Suprapubic skin (tissue), 4 donors: ENCODE data around the gene CGNL1. TPM values are rescaled to one million over a fixed set of nuclear protein-coding genes. Genes with fewer than 3 reads are reported as not detected.

Experiments
- DNase-seq, 2 donors: peaks; one replicate each; pipeline ENCODE4 v3.0.0-alpha.2; 2019; ENCODE audit warnings: low spot score in 2 of 2
- H3K27ac ChIP-seq: fragments of 200-600 bp; sonication (generic); one replicate; pipeline ENCODE4 v1.5.1; 2019
- H3K27me3 ChIP-seq: fragments of 200-600 bp; sonication (generic); one replicate; pipeline ENCODE4 v1.5.1; 2019
- H3K36me3 ChIP-seq: fragments of 200-600 bp; sonication (generic); one replicate; pipeline ENCODE4 v1.5.1; 2019
- H3K4me1 ChIP-seq: fragments of 200-600 bp; sonication (generic); one replicate; pipeline ENCODE4 v1.5.1; 2019
- H3K4me3 ChIP-seq: fragments of 200-600 bp; sonication (generic); one replicate; pipeline ENCODE4 v1.5.1; 2019; ENCODE audit warnings: mild to moderate bottlenecking
- H3K9me3 ChIP-seq: fragments of 200-600 bp; sonication (generic); one replicate; pipeline ENCODE4 v1.5.1; 2019
- EP300 ChIP-seq: sonication (generic); formaldehyde crosslinking; IDR thresholded peaks from one replicate; pipeline ENCODE4 v1.6.1; 2017; ENCODE audit warnings: antibody characterized with exemption
- POLR2A ChIP-seq, 2 donors: fragments of 450-650 bp; IDR thresholded peaks; one replicate each; pipeline ENCODE4 v1.6.1; 2017; ENCODE audit warnings: antibody characterized with exemption in 2 of 2, mild to moderate bottlenecking in 2 of 2, moderate library complexity in 2 of 2
- POLR2AphosphoS5 ChIP-seq, 3 donors: sonication (generic); formaldehyde crosslinking; IDR thresholded peaks; one replicate each; pipeline ENCODE4 v1.6.1; 2017; ENCODE audit warnings: antibody characterized with exemption in 3 of 3
- WGBS: methylation state at CpG from one replicate; pipeline ENCODE4 v1.1.5; 2018; 5-methylcytosine and 5-hydroxymethylcytosine counted together
- total RNA-seq, 4 donors: library from RNA; depleted of rRNA; stranded (reverse); fragments of >200 nt; gene quantifications; one replicate each; pipeline ENCODE4 v1.1.0, GENCODE V29; 2016
- TF ChIP-seq, protein P1 (sequence below), 2 donors: fragments of 200-600 bp in 1 of 2; fragments of 450-650 bp in 1 of 2; sonication (generic) in 1 of 2; IDR thresholded peaks; one replicate each; pipeline ENCODE4 v1.5.1; 2016 to 2019; ENCODE audit warnings: antibody characterized with exemption in 2 of 2, mild to moderate bottlenecking in 1 of 2, moderate library complexity in 1 of 2

CGNL1 gene
- total RNA-seq, 4 donors from 2014 or later = 7.1 to 27.0 (median 14.2) TPM

- Histone ChIP-seq H3K9me3 (no peaks in the 10 kb centered on the region), H3K4me3 (no peak overlapping the region), H3K4me1 (peaks cover 1% of the 10 kb centered on the region), H3K36me3 (no peaks in the 10 kb centered on the region), H3K27ac (no peak overlapping the region), H3K27me3 (no peaks in the 10 kb centered on the region)
- WGBS = 95% methylated on average over 4 of the region's 4 CpGs
- TF ChIP-seq, protein P1, sequence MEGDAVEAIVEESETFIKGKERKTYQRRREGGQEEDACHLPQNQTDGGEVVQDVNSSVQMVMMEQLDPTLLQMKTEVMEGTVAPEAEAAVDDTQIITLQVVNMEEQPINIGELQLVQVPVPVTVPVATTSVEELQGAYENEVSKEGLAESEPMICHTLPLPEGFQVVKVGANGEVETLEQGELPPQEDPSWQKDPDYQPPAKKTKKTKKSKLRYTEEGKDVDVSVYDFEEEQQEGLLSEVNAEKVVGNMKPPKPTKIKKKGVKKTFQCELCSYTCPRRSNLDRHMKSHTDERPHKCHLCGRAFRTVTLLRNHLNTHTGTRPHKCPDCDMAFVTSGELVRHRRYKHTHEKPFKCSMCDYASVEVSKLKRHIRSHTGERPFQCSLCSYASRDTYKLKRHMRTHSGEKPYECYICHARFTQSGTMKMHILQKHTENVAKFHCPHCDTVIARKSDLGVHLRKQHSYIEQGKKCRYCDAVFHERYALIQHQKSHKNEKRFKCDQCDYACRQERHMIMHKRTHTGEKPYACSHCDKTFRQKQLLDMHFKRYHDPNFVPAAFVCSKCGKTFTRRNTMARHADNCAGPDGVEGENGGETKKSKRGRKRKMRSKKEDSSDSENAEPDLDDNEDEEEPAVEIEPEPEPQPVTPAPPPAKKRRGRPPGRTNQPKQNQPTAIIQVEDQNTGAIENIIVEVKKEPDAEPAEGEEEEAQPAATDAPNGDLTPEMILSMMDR (IDR thresholded peaks at IDR 0.05) = no peak
- no peak for TF ChIP-seq POLR2AphosphoS5 (IDR thresholded peaks at IDR 0.05)
- TF ChIP-seq EP300 = no peak
- TF ChIP-seq POLR2A (IDR thresholded peaks at IDR 0.05) = no peak
- DNase-seq = no peak
Measured at GRCh38 chr15:57468486-57468885, 92.2 kb downstream of the CGNL1 start.

DNA sequence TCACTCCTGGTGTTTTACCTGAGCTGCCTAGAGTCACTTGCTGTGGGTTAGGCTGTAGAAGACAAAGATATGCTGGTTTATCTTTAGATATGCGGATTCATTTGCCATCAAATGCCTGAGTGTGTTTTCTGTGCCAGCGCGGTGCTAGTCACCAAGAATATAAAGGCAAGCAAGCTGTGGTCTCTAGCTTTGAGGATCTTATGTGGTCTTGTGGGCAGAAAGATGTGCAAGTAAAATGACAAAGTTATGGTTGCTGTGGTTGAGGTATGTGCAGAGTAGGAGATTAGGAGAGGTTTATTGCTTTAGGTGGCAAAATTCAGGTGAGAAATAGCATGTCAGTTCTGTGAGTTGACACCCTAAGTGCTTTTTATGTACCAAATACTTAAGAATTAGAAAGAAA, 94.2 kb downstream of the CGNL1 start:
- WGBS = 92% methylated on average over 3 of the region's 3 CpGs
- TF ChIP-seq, protein P1 (IDR thresholded peaks at IDR 0.05) = no peak
- TF ChIP-seq POLR2AphosphoS5 (IDR thresholded peaks at IDR 0.05) (no peak), EP300 (no peak), POLR2A (IDR thresholded peaks at IDR 0.05) (no peak)
- Histone ChIP-seq H3K4me3 (no peak overlapping the region), H3K36me3 (no peaks in the 10 kb centered on the region), H3K27ac (no peak overlapping the region), H3K9me3 (no peaks in the 10 kb centered on the region), H3K27me3 (no peaks in the 10 kb centered on the region), H3K4me1 (no peaks in the 10 kb centered on the region)
- DNase-seq = no peak

- Histone ChIP-seq H3K9me3 (no peaks in the 10 kb centered on the region), H3K27ac (no peak overlapping the region), H3K36me3 (no peaks in the 10 kb centered on the region), H3K4me1 (peaks cover 17% of the 10 kb centered on the region), H3K4me3 (no peak overlapping the region), H3K27me3 (no peaks in the 10 kb centered on the region)
- DNase-seq = no peak
- TF ChIP-seq, protein P1 (IDR thresholded peaks at IDR 0.05) = no peak
- TF ChIP-seq POLR2A (IDR thresholded peaks at IDR 0.05) (no peak), EP300 (no peak), POLR2AphosphoS5 (IDR thresholded peaks at IDR 0.05) (no peak)
- 73% methylated on average over 2 of the region's 2 CpGs for WGBS
Measured at GRCh38 chr15:57472861-57473260, 96.6 kb downstream of the CGNL1 start.

- no peak for DNase-seq
- Histone ChIP-seq H3K4me1 (peaks cover 17% of the 10 kb centered on the region), H3K9me3 (no peaks in the 10 kb centered on the region), H3K36me3 (no peaks in the 10 kb centered on the region), H3K27ac (peak overlapping the region; percentile 48), H3K27me3 (no peaks in the 10 kb centered on the region), H3K4me3 (no peak overlapping the region)
- 60% methylated on average over 5 of the region's 5 CpGs for WGBS
- TF ChIP-seq POLR2A (IDR thresholded peaks at IDR 0.05) (no peak), EP300 (no peak), POLR2AphosphoS5 (IDR thresholded peaks at IDR 0.05) (no peak)
- TF ChIP-seq, protein P1 (IDR thresholded peaks at IDR 0.05) = no peak
Measured at GRCh38 chr15:57476533-57476975, 100.2 kb downstream of the CGNL1 start.

DNA sequence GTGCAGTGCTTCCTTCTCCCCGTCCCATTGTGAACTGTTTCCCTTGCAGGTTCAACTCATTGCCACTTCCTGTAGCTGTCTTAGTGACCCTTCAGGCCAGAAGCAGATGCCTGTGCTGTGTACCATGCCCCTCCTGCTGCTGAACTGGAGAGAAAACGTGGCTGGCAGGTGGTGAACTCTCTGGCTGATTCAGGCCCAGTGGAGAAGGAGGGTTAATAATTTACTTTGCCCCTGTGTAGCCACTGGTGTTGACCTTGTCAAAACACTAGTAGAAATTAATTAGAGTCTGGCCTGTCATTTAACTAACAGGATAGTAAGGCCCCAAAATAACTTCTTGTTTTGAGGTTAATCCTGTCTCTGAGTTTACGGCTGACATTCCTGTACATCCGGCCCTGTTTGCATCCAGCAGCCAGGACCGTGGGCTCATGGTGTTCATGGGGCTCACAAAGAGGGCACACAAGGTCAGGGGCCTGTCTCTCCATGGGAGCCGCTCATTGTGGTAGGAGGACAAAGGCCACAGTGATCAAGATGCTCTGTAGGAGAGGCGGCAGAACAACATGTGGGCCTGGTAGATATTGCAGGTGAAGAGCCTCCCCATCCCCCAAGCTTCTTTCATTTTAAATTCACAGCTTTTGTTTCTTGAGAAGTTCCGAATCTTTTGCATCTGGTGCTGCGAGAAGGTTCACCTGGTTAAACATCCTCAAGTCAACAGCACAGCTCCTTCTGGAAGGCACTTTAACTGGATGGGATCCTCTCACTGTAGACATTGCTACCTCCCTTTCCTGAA, 101.6 kb downstream of the CGNL1 start:
- no peak for DNase-seq
- H3K27ac ChIP-seq = peak overlapping the region; percentile 27
- no peaks in the 10 kb centered on the region for H3K36me3 ChIP-seq
- H3K4me1 ChIP-seq = peaks cover 17% of the 10 kb centered on the region
- no peaks in the 10 kb centered on the region for H3K9me3 ChIP-seq
- WGBS = 84% methylated on average over 9 of the region's 9 CpGs
- TF ChIP-seq EP300 (no peak), POLR2AphosphoS5 (IDR thresholded peaks at IDR 0.05) (no peak), POLR2A (IDR thresholded peaks at IDR 0.05) (no peak)
- TF ChIP-seq, protein P1 (IDR thresholded peaks at IDR 0.05) = no peak
- H3K27me3 ChIP-seq = no peaks in the 10 kb centered on the region
- H3K4me3 ChIP-seq = no peak overlapping the region
